PC-3 (cell line): ENCODE data around the gene ANAPC4. TPM values are rescaled to one million over a fixed set of nuclear protein-coding genes. Genes with fewer than 3 reads are reported as not detected.
"Not testable (repeated sequence)": the region's sequence is repeated elsewhere in the genome, so short reads cannot be mapped to it uniquely, and the experiment has no call there.

Source experiments
- ATAC-seq: fragments of 200-7000 bp; cut with Tn5 transposase; 2 replicates; pipeline ENCODE4 v1.9.1; 2020; ENCODE audit warnings: mild to moderate bottlenecking, moderate library complexity
- BruUV-seq: library from RNA; stranded (reverse); fragments of 400-500 nt; replicated peaks from 2 replicates; lab custom pipeline; 2021; lab: Mats Ljungman, UMichigan
- CTCF ChIA-PET: fragments of 300-600 bp; sonication (Branson Sonifier 250); formaldehyde crosslinking; loops from one replicate; lab custom pipeline; 2022; ENCODE audit warnings: antibody characterized with exemption; lab: Charles Lee
- POLR2A ChIA-PET: fragments of 300-600 bp; sonication (Branson Sonifier 250); formaldehyde crosslinking; loops from one replicate; lab custom pipeline; 2022; ENCODE audit warnings: antibody characterized with exemption; ENCODE audit not compliant: unreplicated experiment; lab: Charles Lee
- DNase-seq: peaks from one replicate; pipeline ENCODE4 v3.0.0-alpha.2; 2015
- H2AFZ ChIP-seq: fragments of 300-600 bp; sonication (generic); 2 replicates; pipeline ENCODE4 v1.6.0; 2016; ENCODE audit warnings: antibody characterized with exemption, low read length
- H3F3A ChIP-seq: fragments of 300-600 bp; sonication (generic); one replicate; pipeline ENCODE4 v1.6.0; 2017; ENCODE audit warnings: antibody characterized with exemption, low read length, control low read depth, mild to moderate bottlenecking; ENCODE audit not compliant: unreplicated experiment
- H3K27ac ChIP-seq: fragments of 300-600 bp; sonication (generic); 2 replicates; pipeline ENCODE4 v1.5.1; 2016; ENCODE audit warnings: mild to moderate bottlenecking, low read length
- H3K27me3 ChIP-seq: fragments of 300-600 bp; sonication (generic); 2 replicates; pipeline ENCODE4 v1.6.1; 2016; ENCODE audit warnings: low read length, mixed read lengths
- H3K36me3 ChIP-seq: fragments of 300-600 bp; sonication (generic); 2 replicates; pipeline ENCODE4 v1.6.1; 2016; ENCODE audit warnings: low read depth, mixed run types, low read length, mixed read lengths
- H3K4me1 ChIP-seq: fragments of 300-600 bp; sonication (generic); 2 replicates; pipeline ENCODE4 v1.5.1; 2016; ENCODE audit warnings: low read length; ENCODE audit not compliant: insufficient read depth
- H3K4me2 ChIP-seq: fragments of 300-600 bp; sonication (generic); 2 replicates; pipeline ENCODE4 v1.6.0; 2016; ENCODE audit warnings: low read length
- H3K4me3 ChIP-seq: fragments of 300-600 bp; sonication (generic); 2 replicates; pipeline ENCODE4 v1.5.1; 2016; ENCODE audit warnings: mild to moderate bottlenecking, low read length, mixed read lengths
- H3K79me2 ChIP-seq: fragments of 300-600 bp; sonication (generic); 2 replicates; pipeline ENCODE4 v1.6.1; 2017; ENCODE audit warnings: low read length, mixed read lengths
- H3K9ac ChIP-seq: fragments of 300-600 bp; sonication (generic); 2 replicates; pipeline ENCODE4 v1.6.0; 2016; ENCODE audit warnings: mild to moderate bottlenecking, low read length
- H3K9me2 ChIP-seq: fragments of 300-600 bp; sonication (generic); replicated peaks from 2 replicates; pipeline ENCODE4 v1.6.1; 2016; ENCODE audit warnings: mixed run types, low read length, mixed read lengths
- H3K9me3 ChIP-seq: fragments of 300-600 bp; sonication (generic); 2 replicates; pipeline ENCODE4 v1.6.1; 2016; ENCODE audit warnings: low read length, mixed read lengths
- H4K20me1 ChIP-seq: fragments of 300-600 bp; sonication (generic); 2 replicates; pipeline ENCODE4 v1.6.1; 2016; ENCODE audit warnings: low read length, mixed read lengths
- CTCF ChIP-seq: fragments of 300-600 bp; sonication (generic); conservative IDR thresholded peaks from 2 replicates; pipeline ENCODE4 v1.5.1; 2017; ENCODE audit warnings: antibody characterized with exemption, low read depth, mild to moderate bottlenecking, low read length
- EZH2 ChIP-seq: fragments of 300-600 bp; sonication (generic); IDR thresholded peaks from one replicate; pipeline ENCODE4 v1.6.1; 2017; ENCODE audit warnings: antibody characterized with exemption, mild to moderate bottlenecking, low read length; ENCODE audit not compliant: unreplicated experiment
- EZH2phosphoT487 ChIP-seq: fragments of 300-600 bp; sonication (generic); IDR thresholded peaks from 2 replicates; pipeline ENCODE4 v1.6.1; 2018; ENCODE audit warnings: mild to moderate bottlenecking, antibody characterized with exemption, low read length, borderline replicate concordance
- intact Hi-C: fragments of 100-400 bp; cut with micrococcal nuclease; formaldehyde crosslinking; loops from 2 replicates; pipeline ENCODE4 v1.9.0; 2023
- total RNA-seq: library from RNA; depleted of rRNA; stranded (reverse); fragments of >200 nt; gene quantifications from 2 replicates; pipeline ENCODE4 v1.2.3, GENCODE V29; 2014

Gene ANAPC4
- total RNA-seq, 1 experiment from 2014 or later, result 11.3 TPM

GRCh38 chr4:25370242-25370641 lies 6.8 kb upstream of the ANAPC4 start:
- ATAC-seq (peak; percentile 33; the same call in 1 of the 2 replicates), DNase-seq (no peak)
- Histone ChIP-seq H3K36me3 (no peaks in the 10 kb centered on the region; the same call in 1 of the 2 replicates), H3K27ac (no peak overlapping the region), H3K4me1 (no peaks in the 10 kb centered on the region), H3K27me3 (no peaks in the 10 kb centered on the region), H3K4me2 (no peak overlapping the region), H3K4me3 (no peak overlapping the region), H3K9me3 (no peaks in the 10 kb centered on the region), H3K79me2 (no peaks in the 10 kb centered on the region), H3F3A (no peaks in the 10 kb centered on the region), H4K20me1 (no peaks in the 10 kb centered on the region), H3K9me2 (no peaks in the 10 kb centered on the region), H2AFZ (no peak overlapping the region), H3K9ac (no peak overlapping the region)
- intact Hi-C loops, result no loop called here
- ChIA-PET POLR2A (no interaction called here), CTCF (no interaction called here)
- TF ChIP-seq EZH2 (no peak), EZH2phosphoT487 (no peak), CTCF (no peak)
- BruUV-seq, result no TSS peak

GRCh38 chr4:25372549-25372948 lies 4.5 kb upstream of the ANAPC4 start:
- POLR2A ChIA-PET, H2AFZ ChIP-seq, H3K4me3 ChIP-seq, H3K4me1 ChIP-seq, intact Hi-C loops, DNase-seq, BruUV-seq, H3K27me3 ChIP-seq, H3F3A ChIP-seq, H3K9me2 ChIP-seq, H3K9me3 ChIP-seq, H3K9ac ChIP-seq, H3K4me2 ChIP-seq, H4K20me1 ChIP-seq, CTCF ChIA-PET, H3K79me2 ChIP-seq, H3K36me3 ChIP-seq, H3K27ac ChIP-seq, ATAC-seq: not testable (repeated sequence)

GRCh38 chr4:25377572-25378436 lies 741 bp downstream of the ANAPC4 start:
- H4K20me1 ChIP-seq, result no peaks in the 10 kb centered on the region
- H3K4me2 ChIP-seq, result peak overlapping the region; percentile 91
- peak overlapping the region; percentile 89 for H3K9ac ChIP-seq
- intact Hi-C loops, result no loop called here
- no peaks in the 10 kb centered on the region for H3F3A ChIP-seq
- peak; percentile 8 for ATAC-seq
- H3K9me3 ChIP-seq, result no peaks in the 10 kb centered on the region
- ChIA-PET CTCF (no interaction called here), POLR2A (no interaction called here)
- H2AFZ ChIP-seq, result peak overlapping the region; percentile 82
- H3K4me3 ChIP-seq, result peak overlapping the region; percentile 98
- no peak overlapping the region for H3K27ac ChIP-seq
- TF ChIP-seq EZH2 (no peak), EZH2phosphoT487 (no peak), CTCF (no peak)
- BruUV-seq, result TSS peak; percentile 56
- no peak for DNase-seq
- H3K27me3 ChIP-seq, result no peaks in the 10 kb centered on the region
- no peaks in the 10 kb centered on the region for H3K36me3 ChIP-seq
- H3K9me2 ChIP-seq, result no peaks in the 10 kb centered on the region
- H3K4me1 ChIP-seq, result peaks cover 12% of the 10 kb centered on the region
- peaks cover 27% of the 10 kb centered on the region for H3K79me2 ChIP-seq
